GM12878 (cell line): ENCODE results near the gene MRGPRE. TPM values are rescaled to one million over a fixed set of nuclear protein-coding genes. Genes with fewer than 3 reads are reported as not detected.

Source experiments
- ATAC-seq: fragments of 200-7000 bp; cut with Tn5 transposase; 3 replicates; pipeline ENCODE4 v1.9.1; 2020; ENCODE audit warnings: mild to moderate bottlenecking, moderate library complexity
- BruUV-seq: library from RNA; stranded (reverse); fragments of 400-500 nt; replicated peaks from 2 replicates; lab custom pipeline; 2021; lab: Mats Ljungman, UMichigan
- CTCF ChIA-PET: fragments of 300-600 bp; sonication (Branson Sonifier 250); formaldehyde crosslinking; extraction: SDS; loops from one replicate; lab custom pipeline; 2021; ENCODE audit warnings: inconsistent platforms; lab: Yijun Ruan, JAX
- POLR2A ChIA-PET: fragments of 350-600 bp; formaldehyde crosslinking; extraction: SDS; loops from one replicate; lab custom pipeline; 2021; ENCODE audit warnings: inconsistent platforms; lab: Charles Lee
- RAD21 ChIA-PET: fragments of 300-600 bp; sonication (Branson Sonifier 250); formaldehyde crosslinking; loops from one replicate; lab custom pipeline; 2023; ENCODE audit warnings: antibody characterized with exemption; ENCODE audit not compliant: unreplicated experiment; lab: Charles Lee
- SMC1A ChIA-PET: fragments of 300-600 bp; sonication (Branson Sonifier 250); formaldehyde crosslinking; loops from one replicate; lab custom pipeline; 2023; ENCODE audit not compliant: unreplicated experiment, uncharacterized antibody; lab: Charles Lee
- DNase-seq: peaks from one replicate; pipeline ENCODE4 v3.0.0-alpha.2; 2011; ENCODE audit warnings: low read depth, low spot score
- FAIRE-seq: peaks from 3 replicates; lab custom pipeline; 2011; peaks lifted over from hg19 to GRCh38; lab: Jason Lieb, UNC
- H2AFZ ChIP-seq: 2 replicates; pipeline ENCODE4 v1.6.0; 2011; ENCODE audit warnings: low read depth, low read length, control low read depth; ENCODE audit not compliant: control insufficient read depth
- H3K27ac ChIP-seq: 2 replicates; pipeline ENCODE4 v1.5.1; 2011; ENCODE audit warnings: control low read depth; ENCODE audit not compliant: control insufficient read depth, insufficient read depth
- H3K27me3 ChIP-seq, 2 experiments: replicated peaks in 1 of 2; 2 replicates each; pipeline versions ENCODE4 v1.6.0 to v1.6.1; 2011; ENCODE audit warnings: low read length in 1 of 2; ENCODE audit not compliant: control insufficient read depth in 2 of 2, insufficient read depth in 2 of 2
- H3K36me3 ChIP-seq, 2 experiments: 2 replicates each; pipeline ENCODE4 v1.5.1; 2011; ENCODE audit warnings: low read length in 1 of 2; ENCODE audit not compliant: control insufficient read depth in 2 of 2, insufficient read depth in 2 of 2
- H3K4me1 ChIP-seq: 2 replicates; pipeline ENCODE4 v1.6.1; 2011; ENCODE audit warnings: mild to moderate bottlenecking, low read length, moderate library complexity, mixed read lengths; ENCODE audit not compliant: control insufficient read depth, insufficient read depth
- H3K4me2 ChIP-seq: 2 replicates; pipeline ENCODE4 v1.6.0; 2011; ENCODE audit warnings: control low read depth; ENCODE audit not compliant: control insufficient read depth, insufficient read depth
- H3K4me3 ChIP-seq: fragments of 200-600 bp; sonication (generic); 2 replicates; pipeline ENCODE4 v1.5.1; 2016
- H3K79me2 ChIP-seq: 2 replicates; pipeline ENCODE4 v1.6.0; 2011; ENCODE audit warnings: low read length; ENCODE audit not compliant: control insufficient read depth, insufficient read depth
- H3K9ac ChIP-seq: 2 replicates; pipeline ENCODE4 v1.8.0; 2011; ENCODE audit warnings: low read length, control low read depth, mixed read lengths; ENCODE audit not compliant: control insufficient read depth, insufficient read depth
- H3K9me3 ChIP-seq: replicated peaks from 3 replicates; pipeline ENCODE4 v1.5.1; 2011; ENCODE audit warnings: mild to moderate bottlenecking, low read length; ENCODE audit not compliant: control insufficient read depth, insufficient read depth
- H4K20me1 ChIP-seq: 2 replicates; pipeline ENCODE4 v1.6.0; 2011; ENCODE audit not compliant: control insufficient read depth, insufficient read depth
- MTA2 ChIP-seq: fragments of 450-650 bp; IDR thresholded peaks from 2 replicates; pipeline ENCODE4 v1.6.1; 2016; ENCODE audit warnings: low read depth, mild to moderate bottlenecking, moderate library complexity
- STAT1 ChIP-seq: fragments of 450-650 bp; conservative IDR thresholded peaks from 2 replicates; pipeline ENCODE4 v1.6.1; 2014; ENCODE audit warnings: antibody characterized with exemption, mild to moderate bottlenecking
- WGBS: methylation state at CpG from one replicate; pipeline ENCODE4 v1.1.6; 2016; ENCODE audit warnings: low lambda C conversion rate; ENCODE audit not compliant: insufficient replicate concordance, insufficient coverage; ENCODE audit errors: missing lambda C conversion rate; 5-methylcytosine and 5-hydroxymethylcytosine counted together
- in situ Hi-C: fragments of 300-500 bp; cut with MboI; formaldehyde crosslinking; loops from 9 replicates; pipeline ENCODE4 v1.14.3; 2018; ENCODE audit warnings: mixed read lengths
- intact Hi-C: fragments of 100-400 bp; cut with micrococcal nuclease; formaldehyde crosslinking; loops from one replicate; pipeline ENCODE4 v1.14.2; 2022; ENCODE audit not compliant: unreplicated experiment
- polyA plus RNA-seq, 11 experiments: library from polyadenylated mRNA; depleted of rRNA in 4 of 11; unstranded in 6 of 11; stranded (reverse) in 5 of 11; fragments of >200 nt; fragmentation: Nextera tagmentation in 4 of 11; fragmentation: Illumina TruSeq in 1 of 11; extraction: Ambion mirVana in 4 of 11; extraction: Trizol in 1 of 11; gene quantifications; 1 replicate in 1 of 11; 2 replicates in 10 of 11; pipeline versions ENCODE4 v1.2.1 to v1.2.3, GENCODE V29; 2011 to 2016; ENCODE audit warnings: inconsistent platforms in 2 of 11, missing spikeins in 2 of 11, low read depth in 1 of 11
- total RNA-seq, 4 experiments: library from RNA; depleted of rRNA in 3 of 4; stranded (reverse); fragments of >200 nt in 3 of 4; fragmentation: Illumina TruSeq in 1 of 4; extraction: Trizol in 1 of 4; gene quantifications; 2 replicates each; pipeline versions ENCODE4 v1.2.1 to v1.2.3, GENCODE V29; 2013 to 2021
- TF ChIP-seq, protein P1 (sequence below): fragments of 450-650 bp; IDR thresholded peaks from 2 replicates; pipeline ENCODE4 v1.6.1; 2016; ENCODE audit warnings: mild to moderate bottlenecking, moderate library complexity, borderline replicate concordance

Gene MRGPRE
- total and polyA plus RNA-seq, 10 of the 15 experiments (the other 5 are each of a cell fraction or from before 2014, with no cell fraction given) = 0.34 TPM; not detected in 9

DNA sequence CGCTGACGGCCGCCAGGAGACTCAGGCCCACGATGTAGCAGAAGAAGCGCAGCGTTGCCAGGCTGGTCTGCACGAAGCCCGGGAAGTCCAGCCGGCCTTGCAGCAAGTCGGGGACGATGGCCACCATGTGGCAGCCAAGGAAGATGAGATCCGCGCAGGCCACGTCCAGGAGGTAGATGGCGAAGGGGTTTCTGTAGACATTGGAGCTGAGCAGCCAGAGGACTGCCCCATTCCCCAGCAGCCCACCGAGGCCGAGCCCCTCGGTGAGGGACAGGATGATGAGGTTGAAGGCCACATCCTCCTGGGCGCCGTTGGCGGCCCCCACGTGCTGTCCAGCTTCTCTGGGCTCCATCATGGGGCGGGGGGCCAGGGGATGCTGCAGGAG, 3.8 kb downstream of the MRGPRE start (continued):
- TF ChIP-seq, protein P1, sequence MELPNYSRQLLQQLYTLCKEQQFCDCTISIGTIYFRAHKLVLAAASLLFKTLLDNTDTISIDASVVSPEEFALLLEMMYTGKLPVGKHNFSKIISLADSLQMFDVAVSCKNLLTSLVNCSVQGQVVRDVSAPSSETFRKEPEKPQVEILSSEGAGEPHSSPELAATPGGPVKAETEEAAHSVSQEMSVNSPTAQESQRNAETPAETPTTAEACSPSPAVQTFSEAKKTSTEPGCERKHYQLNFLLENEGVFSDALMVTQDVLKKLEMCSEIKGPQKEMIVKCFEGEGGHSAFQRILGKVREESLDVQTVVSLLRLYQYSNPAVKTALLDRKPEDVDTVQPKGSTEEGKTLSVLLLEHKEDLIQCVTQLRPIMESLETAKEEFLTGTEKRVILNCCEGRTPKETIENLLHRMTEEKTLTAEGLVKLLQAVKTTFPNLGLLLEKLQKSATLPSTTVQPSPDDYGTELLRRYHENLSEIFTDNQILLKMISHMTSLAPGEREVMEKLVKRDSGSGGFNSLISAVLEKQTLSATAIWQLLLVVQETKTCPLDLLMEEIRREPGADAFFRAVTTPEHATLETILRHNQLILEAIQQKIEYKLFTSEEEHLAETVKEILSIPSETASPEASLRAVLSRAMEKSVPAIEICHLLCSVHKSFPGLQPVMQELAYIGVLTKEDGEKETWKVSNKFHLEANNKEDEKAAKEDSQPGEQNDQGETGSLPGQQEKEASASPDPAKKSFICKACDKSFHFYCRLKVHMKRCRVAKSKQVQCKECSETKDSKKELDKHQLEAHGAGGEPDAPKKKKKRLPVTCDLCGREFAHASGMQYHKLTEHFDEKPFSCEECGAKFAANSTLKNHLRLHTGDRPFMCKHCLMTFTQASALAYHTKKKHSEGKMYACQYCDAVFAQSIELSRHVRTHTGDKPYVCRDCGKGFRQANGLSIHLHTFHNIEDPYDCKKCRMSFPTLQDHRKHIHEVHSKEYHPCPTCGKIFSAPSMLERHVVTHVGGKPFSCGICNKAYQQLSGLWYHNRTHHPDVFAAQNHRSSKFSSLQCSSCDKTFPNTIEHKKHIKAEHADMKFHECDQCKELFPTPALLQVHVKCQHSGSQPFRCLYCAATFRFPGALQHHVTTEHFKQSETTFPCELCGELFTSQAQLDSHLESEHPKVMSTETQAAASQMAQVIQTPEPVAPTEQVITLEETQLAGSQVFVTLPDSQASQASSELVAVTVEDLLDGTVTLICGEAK = no peak

DNA sequence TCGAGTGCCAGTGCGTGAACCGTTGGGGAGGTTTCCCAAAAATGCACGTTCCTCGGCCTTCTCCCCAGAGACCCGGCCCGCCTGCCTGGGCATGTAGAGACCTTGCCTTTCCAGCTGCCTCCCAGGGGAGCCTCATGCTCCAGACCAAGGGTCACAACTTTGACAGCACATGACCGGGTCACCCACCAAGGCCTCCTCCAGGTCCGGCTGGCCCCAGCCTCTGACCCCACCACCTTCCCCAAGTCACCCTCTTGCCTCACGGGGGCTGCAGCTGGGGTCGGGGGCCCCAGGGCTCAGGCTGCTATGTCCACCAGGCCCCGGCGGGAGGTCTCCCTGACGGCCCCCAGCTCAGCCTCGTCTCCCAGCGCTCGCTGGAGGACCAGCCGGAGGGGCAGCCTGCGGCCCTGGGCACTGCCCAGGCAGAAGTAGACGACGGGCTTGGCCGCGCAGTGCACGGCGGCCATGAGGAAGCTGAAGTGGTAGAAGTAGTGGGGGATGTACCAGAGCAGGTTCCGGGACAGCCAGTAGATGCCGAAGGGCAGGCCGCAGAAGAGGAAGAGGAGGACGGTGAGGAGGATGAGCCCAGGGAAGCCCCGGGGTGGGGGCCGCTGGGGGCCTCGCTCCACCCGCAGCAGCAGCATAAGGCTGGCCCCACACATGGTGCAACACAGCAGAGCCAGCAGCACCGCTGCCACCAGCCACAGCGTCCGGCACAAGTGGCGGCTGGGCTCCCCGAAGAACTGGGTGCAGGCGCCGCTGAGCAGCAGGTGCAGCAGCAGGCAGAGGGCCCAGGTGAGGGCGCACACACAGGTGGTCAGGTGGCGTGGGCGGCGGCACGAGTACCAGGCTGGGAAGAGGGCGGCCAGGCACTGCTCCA, 4.4 kb downstream of the MRGPRE start:
- TF ChIP-seq MTA2 = no peak
- TF ChIP-seq STAT1 = no peak
- WGBS = 54% methylated on average over 37 of the region's 46 CpGs
- RAD21 ChIA-PET = no interaction called here
- POLR2A ChIA-PET = no interaction called here
- no peaks in the 10 kb centered on the region for H3K79me2 ChIP-seq
- in situ Hi-C loops (no loop called here), intact Hi-C loops (no loop called here)
- CTCF ChIA-PET = no interaction called here
- FAIRE-seq = no peak
- SMC1A ChIA-PET = no interaction called here
- no peaks in the 10 kb centered on the region for H4K20me1 ChIP-seq
- H3K4me1 ChIP-seq = no peaks in the 10 kb centered on the region
- no peak for DNase-seq
- no peaks in the 10 kb centered on the region; a peak in 2 of 4 replicates for H3K27me3 ChIP-seq
- no peaks in the 10 kb centered on the region for H3K36me3 ChIP-seq
- H3K9me3 ChIP-seq = no peaks in the 10 kb centered on the region
- H3K9ac ChIP-seq = no peak overlapping the region
- no peak for ATAC-seq
- no peak overlapping the region for H2AFZ ChIP-seq
- BruUV-seq = no TSS peak
- no peak overlapping the region for H3K4me2 ChIP-seq
- no peak overlapping the region for H3K4me3 ChIP-seq
- H3K27ac ChIP-seq = no peak overlapping the region
